Activated CD8-positive, alpha-beta T cell treated with anti-CD3 and anti-CD28 coated beads for 36 hours (primary cell): Measurements from ENCODE around the gene MED14. TPM values are rescaled to one million over a fixed set of nuclear protein-coding genes. Genes with fewer than 3 reads are reported as not detected.

Experiments
- ATAC-seq: fragments of 200-7000 bp; cut with Tn5 transposase; one replicate; pipeline ENCODE4 v1.10.0; 2021; ENCODE audit warnings: mild to moderate bottlenecking, moderate library complexity
- CTCF ChIA-PET: fragments of 350-600 bp; sonication (Branson Sonifier 250); formaldehyde crosslinking; loops from one replicate; lab custom pipeline; 2021; ENCODE audit warnings: antibody characterized with exemption; lab: Charles Lee
- POLR2A ChIA-PET: fragments of 350-600 bp; sonication (Branson Sonifier 250); formaldehyde crosslinking; loops from one replicate; lab custom pipeline; 2021; ENCODE audit warnings: antibody characterized with exemption; lab: Charles Lee
- DNase-seq: peaks from one replicate; pipeline ENCODE4 v3.0.0-alpha.2; 2020
- H3K27ac Mint-ChIP-seq: one replicate; pipeline ENCODE4 v1.8.0; 2021; ENCODE audit warnings: mild to moderate bottlenecking, mixed read lengths
- H3K27me3 Mint-ChIP-seq: one replicate; pipeline ENCODE4 v1.8.0; 2021; ENCODE audit warnings: mixed read lengths
- H3K36me3 Mint-ChIP-seq: one replicate; pipeline ENCODE4 v1.8.0; 2021; ENCODE audit warnings: low read depth, mixed read lengths
- H3K4me1 Mint-ChIP-seq: one replicate; pipeline ENCODE4 v1.8.0; 2021; ENCODE audit warnings: low read depth, mixed read lengths
- H3K4me3 Mint-ChIP-seq: one replicate; pipeline ENCODE4 v1.8.0; 2021; ENCODE audit warnings: mild to moderate bottlenecking, moderate library complexity, mixed read lengths
- H3K9me3 Mint-ChIP-seq: one replicate; pipeline ENCODE4 v1.8.0; 2021; ENCODE audit warnings: mixed read lengths
- CTCF ChIP-seq: fragments of 200-600 bp; IDR thresholded peaks from one replicate; pipeline ENCODE4 v1.8.0; 2022; ENCODE audit warnings: antibody characterized with exemption, mild to moderate bottlenecking
- intact Hi-C: fragments of 100-400 bp; cut with micrococcal nuclease; formaldehyde crosslinking; loops from one replicate; pipeline ENCODE4 v1.10.0; 2022
- total RNA-seq, 2 experiments: library from RNA; stranded (reverse); gene quantifications; one replicate each; pipeline ENCODE4 v1.2.3, GENCODE V29; 2021

The MED14 gene
- total RNA-seq, 2 experiments from 2014 or later = 37.1 to 39.9 TPM

GRCh38 chrX:40671126-40671525 is 64.2 kb downstream of the MED14 start:
- H3K4me1 Mint-ChIP-seq = no peaks in the 10 kb centered on the region
- no peak overlapping the region for H3K4me3 Mint-ChIP-seq
- ChIA-PET POLR2A (no interaction called here), CTCF (interaction anchor here (0.7 kb wide), 1 partner anchor 13 kb away, joined by 3 read pairs; no protein-coding TSS in a partner anchor)
- TF ChIP-seq CTCF = no peak
- DNase-seq = no peak
- no peak overlapping the region for H3K27ac Mint-ChIP-seq
- intact Hi-C loops = no loop called here
- no peaks in the 10 kb centered on the region for H3K9me3 Mint-ChIP-seq
- peaks cover 11% of the 10 kb centered on the region for H3K36me3 Mint-ChIP-seq
- ATAC-seq = no peak
- H3K27me3 Mint-ChIP-seq = no peaks in the 10 kb centered on the region

- Mint-ChIP-seq H3K4me3 (no peak overlapping the region), H3K36me3 (peaks cover 10% of the 10 kb centered on the region), H3K27me3 (no peaks in the 10 kb centered on the region), H3K9me3 (no peaks in the 10 kb centered on the region), H3K4me1 (peaks cover 11% of the 10 kb centered on the region), H3K27ac (peak overlapping the region; percentile 45)
- ChIA-PET CTCF (interaction anchor here (0.8 to 1.0 kb wide), 2 partner anchors 12 to 130 kb away, joined by 3 to 4 read pairs; no protein-coding TSS in a partner anchor), POLR2A (interaction anchor here (0.5 kb wide), 1 partner anchor 30 kb away, joined by 3 read pairs; no protein-coding TSS in a partner anchor)
- ATAC-seq = no peak
- TF ChIP-seq CTCF = no peak
- no peak for DNase-seq
- intact Hi-C loops = no loop called here
Observed at GRCh38 chrX:40663880-40664630, 71.3 kb downstream of the MED14 start.

- Mint-ChIP-seq H3K27ac (peak overlapping the region; percentile 45), H3K4me1 (peaks cover 11% of the 10 kb centered on the region), H3K9me3 (no peaks in the 10 kb centered on the region), H3K36me3 (peaks cover 10% of the 10 kb centered on the region), H3K27me3 (no peaks in the 10 kb centered on the region), H3K4me3 (no peak overlapping the region)
- ChIA-PET POLR2A (no interaction called here), CTCF (no interaction called here)
- intact Hi-C loops = no loop called here
- ATAC-seq = no peak
- no peak for DNase-seq
- no peak for TF ChIP-seq CTCF
Observed at GRCh38 chrX:40663078-40663740, 72.1 kb downstream of the MED14 start.

- Mint-ChIP-seq H3K27ac (no peak overlapping the region), H3K4me3 (no peak overlapping the region), H3K9me3 (no peaks in the 10 kb centered on the region), H3K4me1 (peaks cover 11% of the 10 kb centered on the region), H3K36me3 (peaks cover 5% of the 10 kb centered on the region), H3K27me3 (no peaks in the 10 kb centered on the region)
- no peak for TF ChIP-seq CTCF
- ATAC-seq = no peak
- ChIA-PET CTCF (no interaction called here), POLR2A (no interaction called here)
- no peak for DNase-seq
- intact Hi-C loops = no loop called here
Observed at GRCh38 chrX:40661489-40661888, 73.9 kb downstream of the MED14 start.

DNA sequence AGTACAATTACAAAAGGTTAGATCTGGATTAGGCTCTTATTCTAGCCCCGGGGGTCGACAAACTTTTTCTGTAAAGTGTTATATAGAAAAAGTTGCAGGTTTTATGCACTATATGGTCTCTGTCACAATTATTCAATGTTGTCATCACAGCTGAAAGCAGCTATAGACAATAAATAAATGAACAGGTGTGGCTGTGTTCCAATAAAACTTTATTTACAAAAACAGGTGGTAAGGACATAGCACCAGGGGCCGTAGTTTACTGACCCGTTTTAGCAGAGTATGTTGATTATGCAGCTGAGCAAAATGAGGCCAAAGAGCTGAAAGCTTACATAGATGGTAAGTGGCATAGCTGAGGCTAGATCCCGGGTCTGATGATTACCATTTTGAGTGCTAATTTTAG is 75.0 kb downstream of the MED14 start:
- H3K4me3 Mint-ChIP-seq = no peak overlapping the region

More for the DNA sequence above, 75.0 kb downstream of the MED14 start:
- no peak for TF ChIP-seq CTCF
- ATAC-seq = no peak
- Mint-ChIP-seq H3K27me3 (no peaks in the 10 kb centered on the region), H3K4me1 (peaks cover 11% of the 10 kb centered on the region), H3K27ac (no peak overlapping the region), H3K9me3 (no peaks in the 10 kb centered on the region), H3K36me3 (peaks cover 5% of the 10 kb centered on the region)
- intact Hi-C loops = no loop called here
- no peak for DNase-seq
- ChIA-PET CTCF (interaction anchor here (0.6 to 1.5 kb wide), 2 partner anchors 116 to 134 kb away, joined by 3 to 5 read pairs; no protein-coding TSS in a partner anchor), POLR2A (interaction anchor here (0.7 kb wide), 1 partner anchor 61 kb away, joined by 3 read pairs; no protein-coding TSS in a partner anchor)
